HCT116 (cell line): ENCODE results near the gene RAB29. TPM values are rescaled to one million over a fixed set of nuclear protein-coding genes. Genes with fewer than 3 reads are reported as not detected.
A peak's percentile ranks its signal among the peaks of the same experiment; 100 is the strongest.

ENCODE experiments used
- ATAC-seq: fragments of 200-7000 bp; cut with Tn5 transposase; 2 replicates; pipeline ENCODE4 v1.9.1; 2020; ENCODE audit warnings: mild to moderate bottlenecking, moderate library complexity
- BruUV-seq: library from RNA; stranded (reverse); fragments of 400-500 nt; replicated peaks from 2 replicates; lab custom pipeline; 2021; lab: Mats Ljungman, UMichigan
- CTCF ChIA-PET: fragments of 300-600 bp; sonication (Branson Sonifier 250); formaldehyde crosslinking; loops from one replicate; lab custom pipeline; 2021; ENCODE audit warnings: antibody characterized with exemption; lab: Charles Lee
- POLR2A ChIA-PET: fragments of 300-600, 350-600 bp; sonication (Branson Sonifier 250); formaldehyde crosslinking; loops from one replicate; lab custom pipeline; 2021; ENCODE audit warnings: antibody characterized with exemption; lab: Charles Lee
- RAD21 ChIA-PET, 2 experiments: fragments of 300-600 bp; sonication (Branson Sonifier 250); formaldehyde crosslinking; loops; one replicate each; lab custom pipeline; 2023; ENCODE audit warnings: low total read pairs in 2 of 2; ENCODE audit not compliant: uncharacterized antibody in 2 of 2, unreplicated experiment in 2 of 2, low non-redundant PET in 1 of 2; lab: Charles Lee
- DNase-seq: peaks from one replicate; pipeline ENCODE4 v3.0.0-alpha.2; 2010; ENCODE audit warnings: low read depth, low spot score
- H2AFZ ChIP-seq: fragments of 200-600 bp; shearing (Covaris generic), sonication (generic); 2 replicates; pipeline ENCODE4 v1.6.1; 2017; ENCODE audit warnings: low read depth, mixed run types, mixed read lengths, antibody characterized with exemption, low read length; ENCODE audit not compliant: poor library complexity, severe bottlenecking
- H3K27ac ChIP-seq: 2 replicates; pipeline ENCODE4 v1.5.1; 2012; ENCODE audit warnings: low read depth, low read length
- H3K27me3 ChIP-seq: fragments of 200-600 bp; sonication (generic); 2 replicates; pipeline ENCODE4 v1.6.1; 2016; ENCODE audit warnings: mixed run types, low read length, mixed read lengths; ENCODE audit not compliant: insufficient read depth
- H3K36me3 ChIP-seq, 2 experiments: fragments of 200-500 bp in 1 of 2; fragments of 200-600 bp in 1 of 2; sonication (Bioruptor generic) in 1 of 2; sonication (generic) in 1 of 2; 2 replicates each; pipeline versions ENCODE4 v1.5.1 to v1.6.1; 2014 to 2016; ENCODE audit warnings: low read length in 2 of 2, inconsistent platforms in 1 of 2, mixed read lengths in 1 of 2, mixed run types in 1 of 2; ENCODE audit not compliant: insufficient read depth in 2 of 2, control insufficient read depth in 1 of 2
- H3K4me1 ChIP-seq, 2 experiments: fragments of 200-600 bp in 1 of 2; sonication (generic) in 1 of 2; 2 replicates each; pipeline versions ENCODE4 v1.5.1 to v1.6.1; 2012 to 2017; ENCODE audit warnings: low read length in 2 of 2, inconsistent platforms in 1 of 2, mild to moderate bottlenecking in 1 of 2, mixed read lengths in 1 of 2, mixed run types in 1 of 2, moderate library complexity in 1 of 2; ENCODE audit not compliant: insufficient read depth in 2 of 2, control insufficient read depth in 1 of 2
- H3K4me2 ChIP-seq: fragments of 200-600 bp; sonication (generic); 2 replicates; pipeline ENCODE4 v1.6.1; 2017; ENCODE audit warnings: mixed run types, low read length, mixed read lengths
- H3K4me3 ChIP-seq, 2 experiments: fragments of 200-600 bp in 1 of 2; sonication (generic) in 1 of 2; replicated peaks in 1 of 2; 2 replicates each; pipeline ENCODE4 v1.5.1; 2011 to 2016; ENCODE audit warnings: low read length in 2 of 2, control low read depth in 1 of 2, low read depth in 1 of 2, mild to moderate bottlenecking in 1 of 2, mixed read lengths in 1 of 2, mixed run types in 1 of 2
- H3K79me2 ChIP-seq: fragments of 200-600 bp; sonication (generic); 2 replicates; pipeline ENCODE4 v1.6.1; 2017; ENCODE audit warnings: mild to moderate bottlenecking, mixed run types, low read length, moderate library complexity, mixed read lengths; ENCODE audit not compliant: insufficient read depth
- H3K9ac ChIP-seq: fragments of 200-600 bp; sonication (generic); 2 replicates; pipeline ENCODE4 v1.6.1; 2016; ENCODE audit warnings: low read length, mixed read lengths
- H3K9me2 ChIP-seq: fragments of 200-600 bp; sonication (generic), shearing (Covaris generic); 2 replicates; pipeline ENCODE4 v1.6.1; 2017; ENCODE audit warnings: mixed run types, mild to moderate bottlenecking, moderate library complexity; ENCODE audit not compliant: insufficient read depth
- H3K9me3 ChIP-seq, 2 experiments: fragments of 200-500 bp in 1 of 2; fragments of 200-600 bp in 1 of 2; sonication (Bioruptor generic) in 1 of 2; sonication (generic) in 1 of 2; 2 replicates each; pipeline ENCODE4 v1.6.1; 2014 to 2017; ENCODE audit warnings: low read length in 2 of 2, mixed read lengths in 2 of 2, inconsistent platforms in 1 of 2, low read depth in 1 of 2, mild to moderate bottlenecking in 1 of 2, mixed run types in 1 of 2, moderate library complexity in 1 of 2; ENCODE audit not compliant: control insufficient read depth in 1 of 2, insufficient read depth in 1 of 2
- H4K20me1 ChIP-seq: fragments of 200-600 bp; sonication (generic), shearing (Covaris generic); 2 replicates; pipeline ENCODE4 v1.6.1; 2017; ENCODE audit warnings: mixed run types, mild to moderate bottlenecking, moderate library complexity; ENCODE audit not compliant: insufficient read depth
- CTCF ChIP-seq, 3 experiments: fragments of 200-600 bp in 1 of 3; sonication (generic) in 1 of 3; IDR thresholded peaks in 2 of 3; conservative IDR thresholded peaks in 1 of 3; 2 replicates each; pipeline ENCODE4 v1.5.1; 2012 to 2017; ENCODE audit warnings: low read depth in 2 of 3, low read length in 2 of 3, antibody characterized with exemption in 1 of 3, borderline replicate concordance in 1 of 3, control low read depth in 1 of 3, mild to moderate bottlenecking in 1 of 3, mixed read lengths in 1 of 3, mixed run types in 1 of 3, moderate library complexity in 1 of 3; ENCODE audit not compliant: insufficient read depth in 1 of 3
- RAD21 ChIP-seq: IDR thresholded peaks from 2 replicates; pipeline ENCODE4 v1.6.1; 2012; ENCODE audit warnings: low read depth, mild to moderate bottlenecking
- SIN3A ChIP-seq: IDR thresholded peaks from 2 replicates; pipeline ENCODE4 v1.6.1; 2012; ENCODE audit warnings: low read depth
- intact Hi-C: fragments of 100-400 bp; cut with micrococcal nuclease; formaldehyde crosslinking; loops from 2 replicates; pipeline ENCODE4 v1.10.0; 2022
- total RNA-seq: library from RNA; stranded (reverse); gene quantifications from one replicate; pipeline ENCODE4 v1.2.1, GENCODE V29; 2021; ENCODE audit not compliant: unreplicated experiment
- TF ChIP-seq, protein P1 (sequence below): IDR thresholded peaks from 2 replicates; pipeline ENCODE4 v1.6.1; 2012

Gene RAB29
- total RNA-seq, 1 experiment from 2014 or later = 17.7 TPM

GRCh38 chr1:205792481-205792881 is 17.2 kb upstream of the RAB29 start:
- no peak for ATAC-seq
- ChIA-PET POLR2A (interaction anchor here (1.0 kb wide), 1 partner anchor 12 kb away, joined by 3 read pairs; no protein-coding TSS in a partner anchor), CTCF (interaction anchor here (0.8 to 5.7 kb wide), 10 partner anchors 11 to 314 kb away, joined by 3 to 128 read pairs (median 5); no protein-coding TSS in a partner anchor), RAD21 (interaction anchor here (0.6 to 2.0 kb wide), 7 partner anchors 115 to 185 kb away, joined by 3 to 24 read pairs (median 7); no protein-coding TSS in a partner anchor)
- Histone ChIP-seq H3K79me2 (no peaks in the 10 kb centered on the region), H4K20me1 (no peaks in the 10 kb centered on the region), H3K9me3 (no peaks in the 10 kb centered on the region), H3K9ac (no peak overlapping the region), H3K27ac (no peak overlapping the region), H3K9me2 (no peaks in the 10 kb centered on the region), H3K36me3 (peaks cover 7 to 22% of the 10 kb centered on the region in 2 experiments; a peak in 3 of 4 replicates), H3K4me1 (no peaks in the 10 kb centered on the region), H3K4me3 (no peak overlapping the region), H2AFZ (no peak overlapping the region), H3K27me3 (no peaks in the 10 kb centered on the region), H3K4me2 (no peak overlapping the region)
- intact Hi-C loops = loop anchor here (5.0 kb wide), 1 partner anchor 315 kb away; no protein-coding TSS in a partner anchor
- DNase-seq = no peak
- TF ChIP-seq, protein P1, sequence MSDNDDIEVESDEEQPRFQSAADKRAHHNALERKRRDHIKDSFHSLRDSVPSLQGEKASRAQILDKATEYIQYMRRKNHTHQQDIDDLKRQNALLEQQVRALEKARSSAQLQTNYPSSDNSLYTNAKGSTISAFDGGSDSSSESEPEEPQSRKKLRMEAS = no peak
- BruUV-seq = no TSS peak

DNA sequence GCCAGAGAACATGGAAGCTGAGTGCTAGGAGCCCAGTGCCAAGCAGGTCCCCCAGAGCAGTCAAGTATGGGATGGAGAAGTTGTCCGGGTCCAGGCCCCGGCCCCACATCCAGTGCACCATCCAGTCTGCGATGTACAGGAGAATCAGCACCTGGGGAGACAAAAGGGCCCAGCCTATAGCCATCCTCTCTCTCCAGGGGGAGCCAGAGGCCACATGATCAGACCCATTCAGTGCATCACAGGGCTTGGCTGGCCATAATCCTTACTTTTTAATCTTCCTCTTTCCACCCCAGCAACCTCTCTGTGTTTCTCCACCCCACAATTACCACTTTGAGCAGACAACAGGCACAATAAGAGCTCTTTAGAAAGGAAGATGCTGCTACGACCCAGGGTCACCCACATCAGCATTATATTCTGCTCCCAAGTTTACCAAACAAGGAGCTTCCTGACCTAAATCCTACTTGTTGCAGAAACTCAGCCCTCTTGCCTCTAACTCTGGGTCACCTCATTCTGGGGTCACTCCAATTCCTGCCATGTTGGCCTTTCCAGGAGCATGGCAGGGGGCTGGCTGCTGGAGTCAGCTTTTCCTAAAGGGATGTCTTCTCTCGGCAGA is 16.4 kb upstream of the RAB29 start:
- ChIA-PET POLR2A (interaction anchor here (1.0 kb wide), 1 partner anchor 13 kb away, joined by 3 read pairs; no protein-coding TSS in a partner anchor), CTCF (interaction anchor here (0.7 to 5.7 kb wide), 11 partner anchors 10 to 315 kb away, joined by 3 to 128 read pairs (median 5); no protein-coding TSS in a partner anchor), RAD21 (interaction anchor here (0.6 to 2.0 kb wide), 7 partner anchors 116 to 186 kb away, joined by 3 to 24 read pairs (median 7); no protein-coding TSS in a partner anchor)
- Histone ChIP-seq H3K9me3 (no peaks in the 10 kb centered on the region), H3K36me3 (peaks cover 7 to 22% of the 10 kb centered on the region in 2 experiments; a peak in 3 of 4 replicates), H4K20me1 (no peaks in the 10 kb centered on the region), H3K9ac (no peak overlapping the region), H3K79me2 (no peaks in the 10 kb centered on the region), H3K4me2 (no peak overlapping the region), H3K4me1 (no peaks in the 10 kb centered on the region), H3K9me2 (no peaks in the 10 kb centered on the region), H3K4me3 (no peak overlapping the region), H3K27ac (no peak overlapping the region), H2AFZ (no peak overlapping the region), H3K27me3 (no peaks in the 10 kb centered on the region)
- BruUV-seq = no TSS peak
- intact Hi-C loops = loop anchor here (1.0 to 5.0 kb wide), 3 partner anchors 116 to 316 kb away; no protein-coding TSS in a partner anchor
- ATAC-seq (peak; percentile 100), DNase-seq (no peak)
- no peak for TF ChIP-seq SIN3A
- TF ChIP-seq RAD21 = peak; percentile 91
- peak; percentile 78 to 83 (median 78) for TF ChIP-seq CTCF (IDR thresholded peaks at IDR 0.05 in 2 of 3, conservative IDR thresholded peaks at IDR 0.05 in 1 of 3; ENCODE audit: borderline replicate concordance in 1 of 3, insufficient read depth in 1 of 3, low read depth in 2 of 3, low read length in 2 of 3)
